ENCODE data around the gene PRX. TPM values are rescaled to one million over a fixed set of nuclear protein-coding genes. Genes with fewer than 3 reads are reported as not detected.

The PRX gene
- total and polyA plus RNA-seq, 8 donors: 1.4 to 3.7 (median 2.6) TPM

DNA sequence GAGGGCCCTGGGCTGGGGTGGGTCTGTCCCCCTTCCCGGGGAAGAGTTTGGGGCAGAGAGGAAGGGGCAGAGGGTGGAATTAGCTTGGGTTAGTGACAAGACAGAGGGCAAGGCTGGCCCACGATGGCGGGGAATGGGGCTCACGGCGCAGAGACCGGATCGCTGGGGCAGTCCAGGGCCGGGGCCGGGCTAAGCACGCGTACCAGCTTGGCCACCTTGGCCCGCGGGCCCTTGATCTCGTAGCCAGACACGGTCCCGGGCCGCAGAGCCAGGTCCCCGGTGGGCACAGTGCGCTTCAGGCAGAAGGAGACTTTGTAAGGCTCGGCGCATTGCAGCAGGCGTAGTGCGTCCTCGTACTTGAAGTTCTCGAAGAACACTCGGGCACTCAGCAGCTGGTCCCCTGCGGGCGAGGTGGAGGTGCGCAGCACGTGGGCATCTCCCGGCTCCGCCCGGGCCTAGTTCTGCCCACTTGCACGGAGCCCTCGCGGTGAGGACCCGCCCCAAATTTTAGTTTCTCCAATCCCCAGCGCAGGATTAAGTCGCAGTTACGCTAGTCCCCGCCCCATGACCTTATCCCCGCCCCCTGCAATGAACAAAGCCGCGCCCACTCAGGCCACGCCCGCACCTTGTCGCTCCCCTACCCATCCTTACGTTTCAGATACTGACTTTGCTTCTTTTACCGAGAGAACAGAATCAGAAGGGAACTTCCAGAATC lies 14.6 kb downstream of the PRX start:
- Histone ChIP-seq H3K4me3 (no peak overlapping the region), H3K27ac (no peak overlapping the region), H3K36me3 (no peaks in the 10 kb centered on the region), H3K9me3 (no peaks in the 10 kb centered on the region), H3K27me3 (no peaks in the 10 kb centered on the region), H3K4me1 (no peaks in the 10 kb centered on the region)
- intact Hi-C loops (cut with DNase I): no loop called here
- DNase-seq (no peak), ATAC-seq (peak in 1 of 4 donors; percentile 19), FAIRE-seq (no peak)
- WGBS, 2 donors: 55 to 57% methylated on average over 48 to 49 of the region's 49 CpGs
- TF ChIP-seq, protein P1, sequence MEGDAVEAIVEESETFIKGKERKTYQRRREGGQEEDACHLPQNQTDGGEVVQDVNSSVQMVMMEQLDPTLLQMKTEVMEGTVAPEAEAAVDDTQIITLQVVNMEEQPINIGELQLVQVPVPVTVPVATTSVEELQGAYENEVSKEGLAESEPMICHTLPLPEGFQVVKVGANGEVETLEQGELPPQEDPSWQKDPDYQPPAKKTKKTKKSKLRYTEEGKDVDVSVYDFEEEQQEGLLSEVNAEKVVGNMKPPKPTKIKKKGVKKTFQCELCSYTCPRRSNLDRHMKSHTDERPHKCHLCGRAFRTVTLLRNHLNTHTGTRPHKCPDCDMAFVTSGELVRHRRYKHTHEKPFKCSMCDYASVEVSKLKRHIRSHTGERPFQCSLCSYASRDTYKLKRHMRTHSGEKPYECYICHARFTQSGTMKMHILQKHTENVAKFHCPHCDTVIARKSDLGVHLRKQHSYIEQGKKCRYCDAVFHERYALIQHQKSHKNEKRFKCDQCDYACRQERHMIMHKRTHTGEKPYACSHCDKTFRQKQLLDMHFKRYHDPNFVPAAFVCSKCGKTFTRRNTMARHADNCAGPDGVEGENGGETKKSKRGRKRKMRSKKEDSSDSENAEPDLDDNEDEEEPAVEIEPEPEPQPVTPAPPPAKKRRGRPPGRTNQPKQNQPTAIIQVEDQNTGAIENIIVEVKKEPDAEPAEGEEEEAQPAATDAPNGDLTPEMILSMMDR (IDR thresholded peaks at IDR 0.05): no peak

DNA sequence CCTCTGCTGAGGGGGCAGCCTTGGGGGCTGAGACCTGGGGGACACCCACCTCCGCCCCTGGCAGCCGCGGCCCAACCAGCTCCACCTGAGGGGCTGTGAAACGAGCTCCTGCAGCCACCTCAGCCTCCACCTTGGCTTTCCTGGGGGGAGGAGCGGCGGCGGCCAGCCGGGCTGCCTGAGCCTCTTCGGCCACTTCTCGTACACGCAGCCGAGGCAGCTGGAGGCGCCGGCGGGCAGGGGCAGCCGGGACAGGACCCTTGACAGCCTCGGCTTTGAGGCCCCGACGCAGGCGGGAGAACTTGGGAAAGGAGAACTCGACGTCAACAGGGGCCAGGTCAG lies 15.6 kb downstream of the PRX start:
- Histone ChIP-seq H3K36me3 (no peaks in the 10 kb centered on the region), H3K4me1 (no peaks in the 10 kb centered on the region), H3K4me3 (no peak overlapping the region), H3K27ac (no peak overlapping the region), H3K9me3 (no peaks in the 10 kb centered on the region), H3K27me3 (no peaks in the 10 kb centered on the region)
- TF ChIP-seq, protein P1 (IDR thresholded peaks at IDR 0.05): no peak
- FAIRE-seq (no peak), DNase-seq (no peak), ATAC-seq (no peak)
- intact Hi-C loops (cut with DNase I): no loop called here
- 92% methylated on average over 19 to 22 of the region's 22 CpGs for WGBS, 2 donors

DNA sequence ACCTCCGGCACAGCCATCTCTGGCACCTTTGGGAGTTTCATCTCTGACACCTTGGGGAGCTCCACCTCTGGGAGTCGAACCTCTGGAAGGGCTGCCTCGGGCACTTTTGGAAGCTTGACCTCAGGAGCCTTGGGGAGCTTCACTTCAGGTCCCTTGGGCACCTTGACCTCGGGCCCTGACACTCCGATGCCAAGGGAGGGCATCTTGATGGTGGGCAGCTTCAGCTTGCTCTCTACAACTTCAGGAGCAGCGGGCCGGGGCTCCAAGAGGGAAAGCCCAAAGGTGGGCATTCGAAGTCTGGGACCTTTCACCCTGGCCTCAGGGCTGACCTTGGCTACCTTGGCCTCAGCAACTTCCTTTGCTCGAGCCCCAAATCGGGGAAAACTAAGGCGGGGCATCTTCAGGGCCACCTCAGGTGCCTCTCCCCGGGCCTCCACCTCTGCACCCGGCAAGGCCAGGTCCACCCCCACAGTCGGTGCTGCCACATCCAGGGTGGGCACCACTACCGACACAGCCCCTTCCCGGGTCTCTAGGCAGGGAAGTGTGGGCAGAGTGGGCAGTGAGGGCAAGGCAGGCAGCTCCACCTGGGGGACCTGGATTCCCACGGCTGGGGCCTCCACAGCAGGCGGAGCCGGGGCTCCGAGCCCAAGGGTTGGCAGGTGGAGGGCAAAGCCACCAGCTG lies 16.2 kb downstream of the PRX start:
- Histone ChIP-seq H3K4me1 (no peaks in the 10 kb centered on the region), H3K9me3 (no peaks in the 10 kb centered on the region), H3K36me3 (no peaks in the 10 kb centered on the region), H3K4me3 (no peak overlapping the region), H3K27ac (no peak overlapping the region), H3K27me3 (no peaks in the 10 kb centered on the region)
- ATAC-seq: no peak
- no peak for DNase-seq
- intact Hi-C loops (cut with DNase I): no loop called here
- TF ChIP-seq, protein P1 (IDR thresholded peaks at IDR 0.05): no peak
- no peak for FAIRE-seq
- 76 to 81% methylated on average over 16 to 20 of the region's 20 CpGs for WGBS, 2 donors

DNA sequence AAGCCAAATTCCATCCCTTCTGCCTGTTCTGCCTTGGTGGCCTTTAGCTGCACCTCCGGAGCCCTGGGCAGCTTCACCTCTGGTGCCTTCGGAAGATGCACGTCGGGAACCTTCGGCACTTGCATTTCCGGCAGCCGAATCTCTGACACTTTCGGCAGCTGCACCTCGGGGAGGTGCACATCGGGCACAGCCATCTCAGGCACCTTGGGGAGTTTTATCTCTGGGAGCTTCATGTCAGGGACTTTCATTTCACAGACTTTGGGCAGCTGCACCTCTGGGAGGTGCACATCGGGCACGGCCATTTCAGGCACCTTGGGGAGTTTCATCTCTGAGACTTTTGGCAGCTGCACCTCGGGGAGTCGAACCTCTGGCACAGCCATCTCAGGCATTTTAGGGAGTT lies 17.2 kb downstream of the PRX start:
- 69 to 82% methylated on average over 14 of the region's 14 CpGs for WGBS, 2 donors
- DNase-seq (no peak), ATAC-seq (no peak), FAIRE-seq (no peak)
- Histone ChIP-seq H3K9me3 (no peaks in the 10 kb centered on the region), H3K27ac (no peak overlapping the region), H3K4me3 (no peak overlapping the region), H3K36me3 (no peaks in the 10 kb centered on the region), H3K27me3 (no peaks in the 10 kb centered on the region), H3K4me1 (no peaks in the 10 kb centered on the region)
- TF ChIP-seq, protein P1 (IDR thresholded peaks at IDR 0.05): no peak
- intact Hi-C loops (cut with DNase I): no loop called here

DNA sequence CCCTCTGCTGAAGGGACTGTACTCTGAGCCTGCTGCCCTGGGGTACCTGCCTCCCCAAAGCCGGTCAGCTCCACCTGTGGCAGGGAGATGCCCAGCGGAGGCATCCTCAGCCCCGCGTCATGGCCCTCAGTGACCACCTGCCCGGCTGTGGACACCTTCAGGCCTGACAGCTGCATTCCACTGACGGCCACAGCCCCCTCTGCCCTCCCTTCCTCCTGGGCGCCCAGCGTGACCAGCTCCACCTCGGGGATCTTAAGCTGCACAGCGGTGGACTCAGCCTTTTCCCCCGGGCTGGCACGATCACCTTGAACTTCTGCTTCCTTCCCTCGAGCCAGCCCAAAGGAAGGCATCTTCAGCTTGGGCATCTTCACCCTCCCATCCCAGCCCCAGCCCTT lies 18.4 kb downstream of the PRX start:
- Histone ChIP-seq H3K27ac (no peak overlapping the region), H3K4me1 (no peaks in the 10 kb centered on the region), H3K36me3 (no peaks in the 10 kb centered on the region), H3K9me3 (no peaks in the 10 kb centered on the region), H3K27me3 (no peaks in the 10 kb centered on the region), H3K4me3 (no peak overlapping the region)
- WGBS, 2 donors: 63 to 71% methylated on average over 13 of the region's 13 CpGs
- DNase-seq (no peak), FAIRE-seq (no peak), ATAC-seq (no peak)
- TF ChIP-seq, protein P1 (IDR thresholded peaks at IDR 0.05): no peak
- intact Hi-C loops (cut with DNase I): no loop called here
